ENCODE measurements around the gene HACE1.

The HACE1 gene

GRCh38 chr6:104710543-104711335, 149.0 kb downstream of the HACE1 start:
- H3K4me3 ChIP-seq (ENCODE audit: low read depth, low read length): no peak overlapping the region
- TF ChIP-seq CTCF (IDR thresholded peaks at IDR 0.05; ENCODE audit: low read depth, low read length): no peak

- TF ChIP-seq CTCF (IDR thresholded peaks at IDR 0.05; ENCODE audit: low read depth, low read length): no peak
- no peak overlapping the region for H3K4me3 ChIP-seq (ENCODE audit: low read depth, low read length)
These were observed 153.7 kb downstream of the HACE1 start for GRCh38 chr6:104705916-104706442.

- no peak overlapping the region for H3K4me3 ChIP-seq (ENCODE audit: low read depth, low read length)
- TF ChIP-seq CTCF (IDR thresholded peaks at IDR 0.05; ENCODE audit: low read depth, low read length): no peak
These were observed 154.5 kb downstream of the HACE1 start for GRCh38 chr6:104705095-104705707.

- H3K4me3 ChIP-seq (ENCODE audit: low read depth, low read length): no peak overlapping the region
- TF ChIP-seq CTCF (IDR thresholded peaks at IDR 0.05; ENCODE audit: low read depth, low read length): no peak
These were observed 155.5 kb downstream of the HACE1 start for GRCh38 chr6:104704191-104704590.

GRCh38 chr6:104702126-104702841, 157.4 kb downstream of the HACE1 start:
- H3K4me3 ChIP-seq (ENCODE audit: low read depth, low read length): no peak overlapping the region
- no peak for TF ChIP-seq CTCF (IDR thresholded peaks at IDR 0.05; ENCODE audit: low read depth, low read length)

GRCh38 chr6:104700371-104701185, 159.1 kb downstream of the HACE1 start:
- H3K4me3 ChIP-seq (ENCODE audit: low read depth, low read length): no peak overlapping the region
- no peak for TF ChIP-seq CTCF (IDR thresholded peaks at IDR 0.05; ENCODE audit: low read depth, low read length)

Data from WI38 (cell line).